Stomach smooth muscle (tissue), 2 donors: ENCODE measurements around the gene CCDC122.

ENCODE experiments used
- H3K27ac ChIP-seq: one replicate; pipeline ENCODE4 v1.7.0; 2013; ENCODE audit warnings: mild to moderate bottlenecking, low read length, inconsistent platforms
- H3K27me3 ChIP-seq, 2 donors: one replicate each; pipeline ENCODE4 v1.7.0; 2013; ENCODE audit warnings: low read length in 2 of 2; ENCODE audit not compliant: insufficient read depth in 2 of 2, control insufficient read depth in 1 of 2
- H3K36me3 ChIP-seq, 2 donors: one replicate each; pipeline ENCODE4 v1.7.0; 2013; ENCODE audit warnings: low read length in 2 of 2; ENCODE audit not compliant: control insufficient read depth in 2 of 2, insufficient read depth in 2 of 2
- H3K4me1 ChIP-seq: one replicate; pipeline ENCODE4 v1.7.0; 2013; ENCODE audit warnings: low read length; ENCODE audit not compliant: control insufficient read depth, insufficient read depth
- H3K4me3 ChIP-seq, 2 donors: one replicate each; pipeline ENCODE4 v1.7.0; 2013; ENCODE audit warnings: low read length in 2 of 2
- H3K9ac ChIP-seq, 2 donors: one replicate each; pipeline ENCODE4 v1.7.0; 2013; ENCODE audit warnings: low read length in 2 of 2, mild to moderate bottlenecking in 1 of 2
- H3K9me3 ChIP-seq, 2 donors: one replicate each; pipeline ENCODE4 v1.7.0; 2013; ENCODE audit warnings: low read length in 2 of 2; ENCODE audit not compliant: control insufficient read depth in 2 of 2
- donor health status: healthy.
- donor health status: Pancreatic carcinoma.

The CCDC122 gene

GRCh38 chr13:43876366-43876765 lies 3.2 kb downstream of the CCDC122 start:
- peaks cover 12% of the 10 kb centered on the region for H3K4me1 ChIP-seq
- H3K9ac ChIP-seq: no peak overlapping the region
- no peak overlapping the region for H3K27ac ChIP-seq
- no peaks in the 10 kb centered on the region for H3K27me3 ChIP-seq
- no peaks in the 10 kb centered on the region for H3K9me3 ChIP-seq
- H3K4me3 ChIP-seq: no peak overlapping the region
- H3K36me3 ChIP-seq: peaks cover 0 to under 1% of the 10 kb centered on the region in 2 donors

GRCh38 chr13:43874504-43875092 lies 4.9 kb downstream of the CCDC122 start:
- H3K4me3 ChIP-seq: no peak overlapping the region
- no peak overlapping the region for H3K9ac ChIP-seq
- peaks cover 8% of the 10 kb centered on the region for H3K4me1 ChIP-seq
- no peaks in the 10 kb centered on the region for H3K9me3 ChIP-seq
- H3K36me3 ChIP-seq: peaks cover 0 to 7% of the 10 kb centered on the region in 2 donors
- no peaks in the 10 kb centered on the region for H3K27me3 ChIP-seq
- no peak overlapping the region for H3K27ac ChIP-seq

GRCh38 chr13:43872181-43872580 lies 7.4 kb downstream of the CCDC122 start:
- Histone ChIP-seq H3K27ac (no peak overlapping the region), H3K4me3 (no peak overlapping the region), H3K36me3 (peaks cover 0 to 7% of the 10 kb centered on the region in 2 donors), H3K27me3 (no peaks in the 10 kb centered on the region), H3K9ac (no peak overlapping the region), H3K9me3 (no peaks in the 10 kb centered on the region), H3K4me1 (no peaks in the 10 kb centered on the region)

DNA sequence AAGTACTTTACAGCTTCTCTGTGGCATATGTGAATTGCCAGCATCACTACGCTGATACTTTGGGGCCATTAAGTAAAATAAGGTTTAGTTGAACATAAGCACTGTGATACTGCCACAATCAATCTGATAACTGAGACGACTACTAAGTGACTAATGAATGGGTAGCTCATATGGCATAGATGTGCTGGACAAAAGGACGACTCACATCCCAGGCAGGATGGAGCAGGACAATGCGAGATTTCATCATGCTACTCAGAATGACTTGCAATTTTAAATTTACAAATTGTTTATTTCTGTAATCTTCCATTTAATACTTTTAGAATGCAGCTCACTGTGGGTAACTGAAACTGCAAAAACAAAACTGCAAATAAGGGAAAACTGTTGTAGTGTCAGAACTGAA lies 13.6 kb downstream of the CCDC122 start:
- Histone ChIP-seq H3K4me3 (no peak overlapping the region), H3K27me3 (no peaks in the 10 kb centered on the region), H3K9me3 (no peaks in the 10 kb centered on the region), H3K27ac (no peak overlapping the region), H3K4me1 (no peaks in the 10 kb centered on the region), H3K9ac (no peak overlapping the region), H3K36me3 (peaks cover 0 to 2% of the 10 kb centered on the region in 2 donors)

GRCh38 chr13:43864921-43865320 lies 14.6 kb downstream of the CCDC122 start:
- Histone ChIP-seq H3K9me3 (no peaks in the 10 kb centered on the region), H3K36me3 (no peaks in the 10 kb centered on the region), H3K27ac (no peak overlapping the region), H3K27me3 (no peaks in the 10 kb centered on the region), H3K4me1 (no peaks in the 10 kb centered on the region), H3K4me3 (no peak overlapping the region), H3K9ac (no peak overlapping the region)

DNA sequence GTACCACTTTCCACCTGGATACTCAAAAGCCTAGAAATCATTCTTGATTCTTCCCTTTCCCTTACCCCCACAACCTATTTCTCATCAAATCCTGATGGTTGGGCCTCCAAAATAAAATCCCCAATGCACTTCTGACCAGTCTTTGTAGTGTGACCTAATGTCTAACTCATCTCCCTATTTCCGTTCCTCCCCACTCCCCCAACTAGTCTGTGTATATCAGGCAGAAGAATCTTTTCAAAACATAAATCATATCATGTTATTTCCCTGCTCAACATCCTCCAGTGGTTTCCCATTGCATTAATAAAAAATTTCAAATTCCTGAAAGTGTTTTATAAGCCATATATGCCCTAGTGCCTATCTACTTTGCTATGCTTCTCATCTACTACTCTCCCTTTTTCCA lies 17.7 kb downstream of the CCDC122 start:
- H3K9ac ChIP-seq: no peak overlapping the region
- no peaks in the 10 kb centered on the region for H3K36me3 ChIP-seq
- no peak overlapping the region for H3K4me3 ChIP-seq
- no peak overlapping the region for H3K27ac ChIP-seq
- no peaks in the 10 kb centered on the region for H3K9me3 ChIP-seq
- H3K27me3 ChIP-seq: no peaks in the 10 kb centered on the region
- H3K4me1 ChIP-seq: no peaks in the 10 kb centered on the region

GRCh38 chr13:43852923-43853404 lies 26.6 kb downstream of the CCDC122 start:
- peaks cover 0 to 4% of the 10 kb centered on the region in 2 donors for H3K36me3 ChIP-seq

DNA sequence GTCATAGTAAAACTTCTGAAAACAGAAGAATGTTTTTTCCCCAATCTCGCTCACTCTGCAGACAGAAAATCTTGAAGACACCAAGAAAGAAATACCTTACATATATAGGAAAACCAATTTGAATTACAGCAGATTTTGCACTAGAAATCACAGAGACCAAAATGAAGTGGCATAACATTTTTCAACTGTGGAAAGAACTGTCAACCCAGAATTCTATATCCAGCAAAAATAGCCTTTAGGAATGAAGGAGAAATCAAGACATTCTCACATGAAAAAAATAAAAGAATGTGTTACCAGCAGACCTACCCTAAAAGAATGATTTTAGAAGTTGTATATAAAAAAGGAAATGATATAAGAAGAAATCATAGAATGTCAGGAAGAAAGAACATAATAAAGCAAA lies 28.7 kb downstream of the CCDC122 start:
- Histone ChIP-seq H3K9me3 (peaks cover 5 to 12% of the 10 kb centered on the region in 2 donors), H3K9ac (no peak overlapping the region), H3K27me3 (no peaks in the 10 kb centered on the region), H3K27ac (no peak overlapping the region), H3K4me1 (no peaks in the 10 kb centered on the region), H3K4me3 (no peak overlapping the region), H3K36me3 (peaks cover 0 to 4% of the 10 kb centered on the region in 2 donors)

More at GRCh38 chr13:43852923-43853404, 26.6 kb downstream of the CCDC122 start:
- Histone ChIP-seq H3K9ac (no peak overlapping the region), H3K4me1 (no peaks in the 10 kb centered on the region), H3K4me3 (no peak overlapping the region), H3K9me3 (peaks cover 5 to 12% of the 10 kb centered on the region in 2 donors), H3K27ac (no peak overlapping the region), H3K27me3 (no peaks in the 10 kb centered on the region)

- Histone ChIP-seq H3K36me3 (peaks cover 0 to 4% of the 10 kb centered on the region in 2 donors), H3K9me3 (peaks cover 5 to 12% of the 10 kb centered on the region in 2 donors), H3K4me1 (no peaks in the 10 kb centered on the region), H3K27me3 (no peaks in the 10 kb centered on the region), H3K9ac (no peak overlapping the region), H3K4me3 (no peak overlapping the region), H3K27ac (no peak overlapping the region)
Observed at GRCh38 chr13:43848001-43848649, 31.4 kb downstream of the CCDC122 start.

DNA sequence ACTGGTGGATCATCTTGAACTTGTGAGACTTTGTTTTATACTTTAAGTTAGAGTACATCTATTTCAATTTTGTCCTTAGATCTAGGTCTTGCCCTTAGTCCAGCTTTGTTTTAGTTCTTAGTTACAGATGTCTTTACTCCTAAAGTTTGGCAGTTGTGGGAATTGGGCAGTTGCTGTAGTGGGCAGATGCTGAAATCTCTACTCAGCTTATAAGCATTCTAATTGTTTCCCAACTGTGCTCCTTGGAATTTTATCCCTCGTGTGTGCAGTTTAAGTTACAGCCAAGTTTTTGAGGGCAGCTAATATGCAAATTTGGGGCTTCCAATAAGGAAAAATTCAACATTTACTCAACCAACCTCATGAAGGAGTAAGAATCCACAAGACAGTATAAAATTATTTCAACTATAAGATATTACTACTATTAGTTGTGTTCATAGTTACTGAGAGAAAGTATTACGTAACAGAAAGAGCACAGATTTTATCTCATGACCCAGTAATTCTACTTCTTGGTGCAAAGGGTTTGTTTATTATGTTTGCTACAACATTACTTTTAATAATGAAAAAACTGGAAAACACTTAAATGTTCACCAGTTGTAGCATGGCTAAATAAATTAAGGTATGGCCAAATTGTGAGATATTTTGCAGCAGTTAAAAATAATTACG lies 32.9 kb downstream of the CCDC122 start:
- peaks cover 0 to 4% of the 10 kb centered on the region in 2 donors for H3K36me3 ChIP-seq
- no peaks in the 10 kb centered on the region for H3K27me3 ChIP-seq

More for the DNA sequence above, 32.9 kb downstream of the CCDC122 start:
- Histone ChIP-seq H3K9me3 (peaks cover 3 to 5% of the 10 kb centered on the region in 2 donors), H3K4me1 (no peaks in the 10 kb centered on the region), H3K9ac (no peak overlapping the region), H3K27ac (no peak overlapping the region), H3K4me3 (no peak overlapping the region)
